ENCODE measurements around the gene PTPRH. TPM values are rescaled to one million over a fixed set of nuclear protein-coding genes. Genes with fewer than 3 reads are reported as not detected.
A peak's percentile ranks its signal among the peaks of the same experiment; 100 is the strongest.

The PTPRH gene
- total RNA-seq, 4 donors from 2014 or later: 26.4 to 261 (median 246) TPM

DNA sequence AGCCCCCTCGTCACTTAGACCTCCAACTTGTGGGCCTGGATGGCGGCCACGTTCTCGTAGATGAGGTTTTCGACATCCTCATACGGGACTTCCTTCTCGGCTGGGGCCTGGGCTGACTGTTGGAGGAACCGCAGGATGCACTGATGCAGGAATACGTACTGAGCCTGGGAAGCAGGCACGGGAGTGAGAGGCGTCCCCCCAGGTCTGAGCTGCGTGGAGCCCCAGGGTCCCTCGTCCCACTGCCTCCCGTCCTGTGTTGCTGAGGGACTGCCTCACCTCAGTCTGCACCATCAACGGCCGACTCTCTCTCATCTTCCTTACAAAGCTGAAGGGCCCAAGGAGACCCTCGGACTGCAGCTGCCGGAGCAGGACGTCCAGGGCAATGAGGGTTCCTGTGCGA is 27.6 kb downstream of the PTPRH start:
- no peak for TF ChIP-seq CTCF (IDR thresholded peaks at IDR 0.05)
- no peak for TF ChIP-seq POLR2A (IDR thresholded peaks at IDR 0.05)
- peaks cover 0 to 19% (median 10%) of the 10 kb centered on the region in 4 donors for H3K4me1 ChIP-seq
- H3K4me3 ChIP-seq: no peak overlapping the region
- H3K27ac ChIP-seq: no peak overlapping the region
- DNase-seq: no peak
- H3K36me3 ChIP-seq: peaks cover 0 to 28% (median 0%) of the 10 kb centered on the region in 3 donors
- no peaks in the 10 kb centered on the region for H3K9me3 ChIP-seq
- peaks cover 0 to 5% of the 10 kb centered on the region in 2 donors for H3K27me3 ChIP-seq

GRCh38 chr19:55179606-55180484 is 29.5 kb downstream of the PTPRH start, which contains the start of gene SYT5:
TSS of gene SYT5 (minus strand) at chr19:55180289. CDS start at chr19:55179041, 1,248 bp downstream.
- Histone ChIP-seq H3K27me3 (peaks cover 0 to 11% of the 10 kb centered on the region in 2 donors), H3K4me1 (peaks cover 0 to 19% (median 10%) of the 10 kb centered on the region in 4 donors), H3K9me3 (peaks cover 0 to 4% (median 0%) of the 10 kb centered on the region in 4 donors), H3K36me3 (peaks cover 0 to 11% (median 0%) of the 10 kb centered on the region in 3 donors), H3K27ac (no peak within 1 kb of the TSS), H3K4me3 (peak within 1 kb of the TSS; percentile 1 to 41 (median 24))
- TF ChIP-seq POLR2A (IDR thresholded peaks at IDR 0.05) (no peak), CTCF (IDR thresholded peaks at IDR 0.05) (no peak)
- peak in 2 of 3 donors; percentile 58 to 80 for DNase-seq

DNA sequence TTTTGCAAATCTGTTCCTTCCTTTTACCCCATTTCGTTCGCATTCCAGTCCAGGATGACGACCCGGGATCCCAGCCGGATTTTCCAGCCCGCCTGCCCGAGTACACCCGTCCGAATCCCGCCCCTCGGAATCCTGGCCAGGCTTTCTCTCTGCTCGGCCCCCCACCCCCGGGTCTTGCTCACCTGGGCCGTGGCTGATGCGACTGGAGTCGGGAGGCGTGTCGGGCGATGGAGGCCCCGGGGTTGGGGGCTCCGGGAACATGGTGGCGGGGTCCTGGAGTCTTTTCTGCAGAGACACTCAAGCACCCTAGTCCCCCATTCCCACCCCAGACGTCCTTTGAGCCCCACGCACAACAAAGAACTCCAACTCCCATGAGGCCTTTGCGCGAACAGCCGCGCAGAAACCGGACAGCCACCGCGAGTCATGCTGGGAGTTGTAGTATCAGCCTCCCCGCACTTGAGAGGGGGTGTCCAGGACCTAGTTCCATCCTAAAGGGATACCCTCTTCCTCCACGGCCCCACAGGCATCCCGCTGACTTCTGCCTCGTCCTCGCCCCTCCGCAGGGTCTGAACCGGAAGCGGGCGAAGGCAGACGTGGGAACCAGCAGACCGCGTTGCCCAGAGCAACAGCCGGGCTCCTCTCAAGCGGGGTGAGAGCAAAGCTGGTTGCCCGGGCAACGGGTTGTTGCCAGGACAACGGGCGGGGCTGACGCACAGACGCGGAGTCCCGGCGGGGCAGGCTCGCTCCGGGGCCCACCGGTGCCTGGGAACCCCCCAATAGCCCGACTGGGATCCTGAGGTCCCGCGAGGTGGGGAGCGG is 30.3 kb downstream of the PTPRH start:
- Histone ChIP-seq H3K27ac (no peak overlapping the region), H3K4me1 (peaks cover 0 to 19% (median 10%) of the 10 kb centered on the region in 4 donors), H3K9me3 (peaks cover 0 to 4% (median 0%) of the 10 kb centered on the region in 4 donors), H3K4me3 (peak overlapping the region; percentile 1 to 41 (median 24)), H3K36me3 (peaks cover 0 to 6% (median 0%) of the 10 kb centered on the region in 3 donors), H3K27me3 (peaks cover 0 to 20% of the 10 kb centered on the region in 2 donors)
- DNase-seq: peak; percentile 78 to 93 (median 82)
- TF ChIP-seq CTCF (IDR thresholded peaks at IDR 0.05): no peak
- TF ChIP-seq POLR2A (IDR thresholded peaks at IDR 0.05): no peak

DNA sequence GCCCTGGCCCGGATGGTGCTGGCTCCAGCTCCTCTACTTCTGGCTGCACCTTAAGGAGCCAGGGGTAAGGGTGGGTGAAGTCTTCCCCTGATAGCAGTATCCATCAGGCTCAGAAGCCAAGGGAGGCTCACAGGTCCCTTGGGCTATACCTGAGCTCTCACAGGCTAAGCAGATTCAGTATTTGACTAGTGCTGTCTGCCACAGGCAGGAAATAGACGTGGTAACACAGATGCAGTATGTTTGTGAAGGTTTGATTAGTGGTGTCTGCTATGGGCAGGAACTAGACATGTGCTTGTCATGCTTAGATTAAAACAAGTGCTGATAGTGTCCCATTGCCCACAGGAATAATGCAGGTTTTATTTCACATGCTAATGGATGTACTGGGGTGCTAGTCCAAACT is 33.2 kb downstream of the PTPRH start:
- DNase-seq: no peak
- H3K4me1 ChIP-seq: peaks cover 0 to 19% (median 15%) of the 10 kb centered on the region in 4 donors
- H3K4me3 ChIP-seq: no peak overlapping the region
- H3K27me3 ChIP-seq: peaks cover 0 to 32% of the 10 kb centered on the region in 2 donors
- no peak for TF ChIP-seq CTCF (IDR thresholded peaks at IDR 0.05)
- no peak overlapping the region for H3K27ac ChIP-seq
- H3K9me3 ChIP-seq: peaks cover 0 to 4% (median 0%) of the 10 kb centered on the region in 4 donors
- no peaks in the 10 kb centered on the region for H3K36me3 ChIP-seq

GRCh38 chr19:55175117-55175867 is 34.0 kb downstream of the PTPRH start:
- TF ChIP-seq POLR2A (IDR thresholded peaks at IDR 0.05) (no peak), CTCF (IDR thresholded peaks at IDR 0.05) (no peak)
- H3K4me3 ChIP-seq: no peak overlapping the region
- H3K9me3 ChIP-seq: peaks cover 0 to 4% (median 0%) of the 10 kb centered on the region in 4 donors
- H3K36me3 ChIP-seq: no peaks in the 10 kb centered on the region
- no peak overlapping the region for H3K27ac ChIP-seq
- H3K4me1 ChIP-seq: peaks cover 0 to 17% (median 15%) of the 10 kb centered on the region in 4 donors
- H3K27me3 ChIP-seq: peaks cover 0 to 32% of the 10 kb centered on the region in 2 donors
- DNase-seq: no peak
